Activated naive CD4-positive, alpha-beta T cell treated with anti-CD3 and anti-CD28 coated beads, Interleukin-2, amount 50 U/mL, for 16 hours (primary cell): ENCODE data around the gene CYP21A2.
A peak's percentile ranks its signal among the peaks of the same experiment; 100 is the strongest.

Experiments used
- DNase-seq: peaks from one replicate; pipeline ENCODE4 v3.0.0-alpha.2; 2020

The CYP21A2 gene

GRCh38 chr6:32083812-32084768 is 45.9 kb downstream of the CYP21A2 start:
- no peak for DNase-seq

DNA sequence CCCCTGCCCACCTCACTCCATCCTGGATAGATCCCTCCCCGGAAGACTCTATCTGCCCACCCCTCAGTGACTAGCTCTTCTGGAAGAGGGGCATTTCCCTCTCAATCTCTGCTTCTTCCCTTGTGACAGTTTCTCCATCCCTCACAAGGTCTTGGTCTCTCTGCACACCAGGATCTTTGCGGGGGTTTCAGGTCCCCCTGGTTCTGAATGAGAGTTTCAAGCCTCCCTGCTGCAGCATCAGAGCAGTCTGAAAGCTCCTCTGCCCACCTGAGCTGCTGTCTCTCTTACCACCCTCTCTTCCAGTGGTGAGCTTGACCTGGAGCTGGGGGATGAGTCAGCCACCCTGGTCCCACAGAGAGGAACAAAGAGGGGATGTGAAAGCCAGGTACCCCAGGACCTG is 46.6 kb downstream of the CYP21A2 start:
- DNase-seq: no peak

- no peak for DNase-seq
Measured at GRCh38 chr6:32085759-32086459, 47.7 kb downstream of the CYP21A2 start.

DNA sequence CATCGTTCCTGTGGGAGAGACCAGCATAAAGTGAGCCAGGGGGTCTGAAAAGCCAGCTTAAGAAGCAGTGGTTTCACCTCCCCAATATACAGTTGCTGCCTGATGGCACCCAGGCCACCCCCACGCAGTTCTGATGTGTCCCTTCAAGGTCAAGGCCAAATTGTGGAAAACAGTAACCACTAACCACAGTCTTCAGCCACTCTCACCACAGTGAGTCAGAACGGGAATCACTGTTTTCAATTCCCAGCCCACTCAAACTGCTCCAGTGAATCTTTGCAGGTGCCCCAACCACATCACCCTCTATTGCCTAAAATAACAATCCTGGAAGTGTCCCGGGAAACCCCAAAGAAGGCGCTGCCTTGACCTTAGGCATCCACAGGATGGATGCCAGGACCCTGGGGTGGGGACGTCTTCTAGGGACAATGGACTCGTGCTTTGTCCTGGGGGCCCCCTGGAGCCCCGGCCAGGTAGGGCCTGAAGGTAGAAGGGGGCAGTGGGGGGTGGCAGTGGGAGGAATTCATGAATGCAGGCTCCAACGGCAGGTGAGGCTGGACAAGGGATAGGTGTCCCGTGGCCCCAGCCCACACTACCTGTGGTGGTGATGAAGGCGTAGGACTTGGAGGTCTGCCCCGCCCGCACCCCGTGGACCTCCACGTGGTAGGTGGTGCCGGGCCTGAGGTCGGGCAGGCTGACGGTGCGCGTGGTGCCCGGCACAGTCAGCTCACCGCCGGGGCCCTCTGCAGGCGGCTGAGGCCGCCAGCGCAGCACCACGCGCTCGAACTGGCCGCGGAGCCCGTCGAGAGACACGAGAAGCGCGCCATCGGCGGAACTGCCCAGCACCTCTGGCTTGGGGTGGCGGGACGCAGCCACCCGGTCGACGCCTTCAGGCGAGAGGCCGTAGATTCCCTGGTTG is 48.7 kb downstream of the CYP21A2 start:
- DNase-seq: no peak

DNA sequence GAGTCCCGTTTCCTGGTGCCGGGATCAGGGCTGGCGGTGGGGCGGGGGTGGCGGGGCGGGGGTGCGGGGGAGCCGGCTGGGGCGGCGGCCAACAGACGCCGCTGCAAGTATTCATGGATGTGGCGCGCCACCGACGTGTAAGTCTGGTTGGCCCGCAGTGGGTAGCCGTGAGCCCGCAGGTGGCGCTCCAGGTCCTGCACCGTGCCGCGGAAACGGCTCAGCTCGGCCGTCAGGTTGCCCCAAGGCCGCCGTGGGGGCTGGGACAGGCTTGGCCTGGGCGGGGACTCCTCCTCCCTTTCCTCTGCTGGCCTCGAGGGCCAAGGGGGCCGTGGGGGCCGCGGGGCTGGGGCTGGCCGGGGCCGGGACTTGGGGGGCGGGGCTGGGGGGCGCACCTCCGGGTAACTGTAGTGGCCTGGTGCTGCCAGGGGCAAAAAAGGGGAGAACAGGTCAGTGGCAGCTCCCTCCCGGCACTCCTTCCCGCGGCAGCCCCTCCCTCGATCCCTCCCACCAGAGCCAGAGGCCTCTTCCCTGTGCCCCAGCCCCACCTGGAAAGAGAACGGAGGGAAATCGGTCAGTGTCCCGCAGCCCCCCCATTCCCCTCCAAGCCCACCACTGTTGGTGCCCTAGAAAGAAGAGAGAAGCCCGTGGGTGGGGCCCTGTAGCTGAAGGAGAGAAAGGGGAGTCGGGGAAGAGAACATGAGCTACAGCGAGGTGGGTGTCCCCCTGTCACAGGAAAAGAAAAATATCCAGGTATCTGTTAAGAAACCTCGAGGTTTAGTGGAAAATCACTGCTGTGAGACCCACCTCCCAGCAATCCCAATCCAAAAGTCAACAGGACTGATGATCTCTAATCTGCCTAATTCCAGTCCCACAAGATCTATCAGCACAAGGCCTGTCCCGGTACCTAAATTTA is 49.6 kb downstream of the CYP21A2 start:
- DNase-seq: peak; percentile 76

DNA sequence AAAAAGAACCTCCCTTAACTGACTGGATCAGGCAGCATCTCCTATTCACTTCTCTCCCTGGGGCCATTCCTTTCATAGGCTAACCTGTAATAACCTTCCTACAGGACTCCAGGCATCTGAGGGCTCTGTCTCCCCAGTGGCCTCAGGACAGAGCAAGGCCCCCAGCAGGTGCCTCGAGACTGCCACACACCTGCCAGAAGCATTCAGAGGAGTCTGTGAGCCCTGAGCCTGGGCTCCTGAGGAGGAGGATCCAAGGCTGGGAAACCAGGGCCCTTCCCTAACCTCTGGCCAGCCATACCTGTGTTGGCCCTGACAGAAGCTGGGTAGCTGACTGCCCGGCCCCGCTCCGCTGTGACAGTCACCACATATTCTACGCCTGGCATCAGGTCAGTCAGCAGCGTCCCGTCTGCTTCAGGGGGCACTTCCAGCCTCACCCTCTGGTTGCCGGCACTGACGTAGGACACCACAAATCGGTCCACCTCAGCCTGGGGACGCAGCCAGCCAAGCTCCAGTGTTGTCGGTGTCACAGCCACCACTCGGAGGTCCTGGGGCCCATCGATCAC is 50.4 kb downstream of the CYP21A2 start:
- DNase-seq: no peak

- no peak for DNase-seq
Measured at GRCh38 chr6:32089082-32089828, 51.0 kb downstream of the CYP21A2 start.
